Stimulated activated CD8-positive, alpha-beta memory T cell treated with anti-CD3 and anti-CD28 coated beads, Interleukin-4, amount 100 ng/mL, for 1 hour (primary cell): ENCODE results near the gene SMC6.

Experiments used
- DNase-seq, 2 donors: peaks; one replicate each; pipeline ENCODE4 v3.0.0-alpha.2; 2020; ENCODE audit warnings: low read depth in 2 of 2, low spot score in 1 of 2

SMC6 gene

GRCh38 chr2:17620280-17620679 lies 133.3 kb downstream of the SMC6 start:
- no peak for DNase-seq

- no peak for DNase-seq
These were observed 135.7 kb downstream of the SMC6 start for GRCh38 chr2:17617955-17618354.

- no peak for DNase-seq
These were observed 136.1 kb downstream of the SMC6 start for GRCh38 chr2:17617516-17617915.

GRCh38 chr2:17616405-17616804 lies 137.2 kb downstream of the SMC6 start:
- no peak for DNase-seq

GRCh38 chr2:17615728-17616351 lies 137.8 kb downstream of the SMC6 start:
- no peak for DNase-seq

GRCh38 chr2:17615147-17615546 lies 138.5 kb downstream of the SMC6 start:
- no peak for DNase-seq

- no peak for DNase-seq
These were observed 139.3 kb downstream of the SMC6 start for GRCh38 chr2:17614174-17614930.
